ENCODE results near the gene DEUP1.

DNA sequence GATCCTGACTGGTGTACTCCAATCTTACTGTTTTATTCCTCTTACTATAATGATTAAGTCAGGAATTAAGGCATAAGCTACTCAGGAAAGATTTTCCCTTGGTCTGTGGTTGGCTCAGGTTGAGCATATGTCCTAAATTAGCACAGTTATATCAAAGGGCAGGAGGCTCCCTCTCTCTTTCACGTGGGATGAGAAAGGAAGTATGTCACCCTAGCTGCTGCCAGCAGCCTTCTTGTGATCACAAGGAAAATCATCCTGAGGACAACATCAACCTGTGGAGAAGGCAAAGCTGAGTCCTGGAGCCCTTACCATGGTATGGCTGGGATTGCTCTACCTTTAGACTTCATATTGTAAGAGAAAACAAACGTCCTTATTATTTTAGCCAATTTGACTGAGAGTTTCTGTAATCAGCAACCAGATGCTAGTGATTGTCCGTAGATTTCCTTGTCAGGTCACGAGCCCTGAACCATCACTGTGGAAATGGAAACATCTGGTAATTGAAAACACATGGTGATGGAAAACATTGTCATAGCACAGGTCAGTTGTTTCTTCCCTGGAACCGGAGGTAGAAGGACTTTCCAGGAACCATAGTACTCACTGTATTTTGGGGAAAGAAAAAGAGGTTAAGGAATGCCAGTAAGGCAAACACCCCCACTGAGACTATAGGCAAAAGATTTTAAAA is 40.6 kb upstream of the DEUP1 start:
- no peak for TF ChIP-seq CTCF (IDR thresholded peaks at IDR 0.05)
- TF ChIP-seq SMC3 (IDR thresholded peaks at IDR 0.05; ENCODE audit: low read depth, low read length), result no peak
- no peak for TF ChIP-seq TEAD4 (IDR thresholded peaks at IDR 0.05; ENCODE audit: borderline replicate concordance, insufficient read depth)
- TF ChIP-seq GABPA (IDR thresholded peaks at IDR 0.05; ENCODE audit: low read depth), result no peak
- no peak for TF ChIP-seq NRF1 (IDR thresholded peaks at IDR 0.05; ENCODE audit: low read depth, low read length)
- TF ChIP-seq FOXJ3 (CRISPR knock-in tag; IDR thresholded peaks at IDR 0.05), result 0 out of 2 replicates have a peak, but pooled peaks have one; percentile 36
- TF ChIP-seq TCF12 (IDR thresholded peaks at IDR 0.05), result no peak
- TF ChIP-seq TAF1 (IDR thresholded peaks at IDR 0.05; ENCODE audit: borderline replicate concordance, low read depth, low read length), result no peak
- TF ChIP-seq RAD21 (IDR thresholded peaks at IDR 0.05; ENCODE audit: low read length), result no peak
- no peak for TF ChIP-seq JUND (IDR thresholded peaks at IDR 0.05)
- no peak for TF ChIP-seq NFIC (IDR thresholded peaks at IDR 0.05; ENCODE audit: borderline replicate concordance)
